Natural killer cell (primary cell): Measurements from ENCODE around the gene POMT2. TPM values are rescaled to one million over a fixed set of nuclear protein-coding genes. Genes with fewer than 3 reads are reported as not detected.

Experiments used
- ATAC-seq, 3 donors: fragments of 150-1000 bp in 2 of 3; fragments of 200-7000 bp in 1 of 3; cut with Tn5 transposase; 1 replicate in 1 of 3; 2 replicates in 2 of 3; pipeline ENCODE4 v1.10.0; 2021; ENCODE audit warnings: mild to moderate bottlenecking in 2 of 3, moderate library complexity in 2 of 3
- DNase-seq, 2 donors: peaks; one replicate each; pipeline versions ENCODE4 v3.0.0 to v3.0.0-alpha.2; 2013 to 2021; ENCODE audit warnings: mixed read lengths in 1 of 2
- H3K27ac ChIP-seq: one replicate; pipeline ENCODE4 v1.5.1; 2013; ENCODE audit warnings: mild to moderate bottlenecking, low read length
- H3K27me3 ChIP-seq: one replicate; pipeline ENCODE4 v1.6.1; 2013; ENCODE audit warnings: low read length; ENCODE audit not compliant: control insufficient read depth, insufficient read depth
- H3K36me3 ChIP-seq: one replicate; pipeline ENCODE4 v1.6.1; 2013; ENCODE audit warnings: low read length; ENCODE audit not compliant: control insufficient read depth, insufficient read depth
- H3K4me1 ChIP-seq: one replicate; pipeline ENCODE4 v1.6.1; 2013; ENCODE audit warnings: low read length; ENCODE audit not compliant: control insufficient read depth, insufficient read depth
- H3K4me3 ChIP-seq: one replicate; pipeline ENCODE4 v1.5.1; 2013; ENCODE audit warnings: low read length
- H3K9me3 ChIP-seq: one replicate; pipeline ENCODE4 v1.6.1; 2013; ENCODE audit warnings: low read length; ENCODE audit not compliant: control insufficient read depth, insufficient read depth
- H3K27ac Mint-ChIP-seq, 2 donors: one replicate each; pipeline ENCODE4 v1.8.0; 2022; ENCODE audit warnings: mild to moderate bottlenecking in 2 of 2, mixed read lengths in 2 of 2, moderate library complexity in 1 of 2
- H3K27me3 Mint-ChIP-seq, 2 donors: one replicate each; pipeline ENCODE4 v1.8.0; 2022; ENCODE audit warnings: low read depth in 2 of 2, mixed read lengths in 2 of 2
- H3K36me3 Mint-ChIP-seq: one replicate; pipeline ENCODE4 v1.8.0; 2022; ENCODE audit warnings: mixed read lengths
- H3K4me1 Mint-ChIP-seq, 2 donors: one replicate each; pipeline ENCODE4 v1.8.0; 2022; ENCODE audit warnings: mixed read lengths in 2 of 2
- H3K4me3 Mint-ChIP-seq: one replicate; pipeline ENCODE4 v1.8.0; 2022; ENCODE audit warnings: mild to moderate bottlenecking, moderate library complexity, mixed read lengths
- H3K9me3 Mint-ChIP-seq, 2 donors: one replicate each; pipeline ENCODE4 v1.8.0; 2022; ENCODE audit warnings: mixed read lengths in 2 of 2
- WGBS: methylation state at CpG from one replicate; pipeline ENCODE4 v1.1.7; 2013; ENCODE audit warnings: missing lambda C conversion rate; ENCODE audit not compliant: insufficient coverage; 5-methylcytosine and 5-hydroxymethylcytosine counted together
- intact Hi-C: fragments of 100-400 bp; cut with micrococcal nuclease; formaldehyde crosslinking; loops from one replicate; pipeline ENCODE4 v1.14.2; 2022
- total RNA-seq, 4 donors: library from RNA; stranded (reverse); fragments of 120-200 nt in 1 of 4; gene quantifications; one replicate each; pipeline versions ENCODE4 v1.2.3 to v1.2.4, GENCODE V29; 2013 to 2022
- TF ChIP-seq, protein P1 (sequence below): fragments of 200-600 bp; IDR thresholded peaks from one replicate; pipeline ENCODE4 v1.8.0; 2022; ENCODE audit warnings: antibody characterized with exemption

Gene POMT2
- total RNA-seq, 3 donors from 2014 or later (not counting 1 experiment from before 2014, with no cell fraction given), result 6.7 to 10.9 (median 8.6) TPM

DNA sequence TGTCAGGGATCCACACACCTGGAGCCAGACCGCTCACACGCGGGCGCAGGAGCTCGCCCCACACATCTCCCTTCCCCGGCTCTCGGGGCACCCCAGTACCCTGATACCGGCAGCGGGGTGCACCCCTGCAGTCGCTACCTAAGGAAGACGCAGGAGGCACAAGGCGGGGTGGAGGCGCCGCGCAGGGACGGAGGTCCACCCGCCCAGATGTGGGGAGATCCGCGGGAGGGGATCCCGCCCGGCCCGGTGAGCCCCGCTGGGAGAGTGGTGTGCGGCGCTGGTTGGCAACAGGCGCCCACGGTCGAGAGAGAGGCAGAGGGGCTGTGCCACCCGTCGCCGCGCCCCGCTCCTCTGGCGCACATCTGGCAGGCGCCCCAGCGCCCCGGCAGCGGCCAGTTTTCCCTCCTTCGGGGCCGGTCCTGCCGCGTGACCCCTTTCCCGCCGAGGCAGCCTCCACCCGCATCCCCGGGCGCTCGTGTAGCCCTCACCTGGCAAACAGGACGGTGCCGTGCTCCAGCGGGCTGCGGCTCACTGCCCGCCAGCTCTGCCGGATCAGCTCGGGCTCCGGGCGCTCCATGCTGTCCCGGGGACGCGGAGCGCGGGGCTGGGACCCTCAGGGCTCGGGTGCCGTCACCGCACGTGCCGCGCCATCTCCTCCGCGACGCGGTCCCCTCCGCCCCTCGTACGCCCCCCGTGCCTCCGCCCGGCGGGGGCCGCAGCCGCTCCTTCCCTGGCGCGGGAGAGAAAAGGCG, 50.1 kb downstream of the POMT2 start:
- TF ChIP-seq, protein P1, sequence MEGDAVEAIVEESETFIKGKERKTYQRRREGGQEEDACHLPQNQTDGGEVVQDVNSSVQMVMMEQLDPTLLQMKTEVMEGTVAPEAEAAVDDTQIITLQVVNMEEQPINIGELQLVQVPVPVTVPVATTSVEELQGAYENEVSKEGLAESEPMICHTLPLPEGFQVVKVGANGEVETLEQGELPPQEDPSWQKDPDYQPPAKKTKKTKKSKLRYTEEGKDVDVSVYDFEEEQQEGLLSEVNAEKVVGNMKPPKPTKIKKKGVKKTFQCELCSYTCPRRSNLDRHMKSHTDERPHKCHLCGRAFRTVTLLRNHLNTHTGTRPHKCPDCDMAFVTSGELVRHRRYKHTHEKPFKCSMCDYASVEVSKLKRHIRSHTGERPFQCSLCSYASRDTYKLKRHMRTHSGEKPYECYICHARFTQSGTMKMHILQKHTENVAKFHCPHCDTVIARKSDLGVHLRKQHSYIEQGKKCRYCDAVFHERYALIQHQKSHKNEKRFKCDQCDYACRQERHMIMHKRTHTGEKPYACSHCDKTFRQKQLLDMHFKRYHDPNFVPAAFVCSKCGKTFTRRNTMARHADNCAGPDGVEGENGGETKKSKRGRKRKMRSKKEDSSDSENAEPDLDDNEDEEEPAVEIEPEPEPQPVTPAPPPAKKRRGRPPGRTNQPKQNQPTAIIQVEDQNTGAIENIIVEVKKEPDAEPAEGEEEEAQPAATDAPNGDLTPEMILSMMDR, result no peak
- no peak overlapping the region for H3K4me3 Mint-ChIP-seq
- no peak for ATAC-seq
- no peak for DNase-seq
- no peaks in the 10 kb centered on the region for H3K9me3 ChIP-seq
- no peaks in the 10 kb centered on the region for H3K36me3 ChIP-seq
- no peak overlapping the region for H3K27ac Mint-ChIP-seq
- no peaks in the 10 kb centered on the region for H3K36me3 Mint-ChIP-seq
- no peak overlapping the region for H3K4me3 ChIP-seq
- no peak overlapping the region for H3K27ac ChIP-seq
- no peaks in the 10 kb centered on the region for H3K4me1 Mint-ChIP-seq
- H3K9me3 Mint-ChIP-seq, result no peaks in the 10 kb centered on the region
- peaks cover 7% of the 10 kb centered on the region for H3K27me3 ChIP-seq
- H3K27me3 Mint-ChIP-seq, result peaks cover 28 to 48% of the 10 kb centered on the region in 2 donors
- H3K4me1 ChIP-seq, result no peaks in the 10 kb centered on the region
- 2% methylated on average over 84 of the region's 84 CpGs for WGBS
- intact Hi-C loops, result no loop called here

DNA sequence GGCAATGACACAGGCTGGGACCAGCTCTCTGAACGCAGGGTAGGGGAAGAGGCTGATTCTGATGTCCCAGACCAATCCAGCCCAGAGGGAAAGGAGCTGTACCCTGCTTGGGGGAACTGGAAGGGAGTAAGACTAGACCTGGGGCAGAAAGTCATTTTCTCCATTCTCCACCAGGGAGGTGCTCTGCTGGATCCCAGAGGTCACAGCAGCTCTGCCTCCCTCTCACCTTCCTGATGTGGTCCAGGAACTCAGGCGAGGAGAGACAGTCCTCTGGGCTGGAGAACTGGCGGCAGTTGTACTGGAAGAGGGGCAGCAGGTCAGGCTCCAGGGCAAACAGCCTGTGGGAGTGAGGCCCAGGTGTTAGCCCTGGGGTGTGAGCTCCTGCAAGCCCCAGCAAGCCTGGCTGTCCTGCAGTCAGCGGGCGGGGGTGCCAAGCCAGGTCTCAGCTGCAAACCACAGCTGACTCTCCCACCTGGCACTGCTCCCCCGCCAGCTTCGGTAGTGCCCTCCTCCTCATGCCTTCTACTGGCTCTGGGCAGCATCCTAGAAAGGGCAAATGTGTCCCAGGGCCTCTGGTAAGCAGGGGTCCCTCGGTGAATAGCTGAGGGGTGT, 51.6 kb downstream of the POMT2 start:
- 37% methylated on average over 7 of the region's 8 CpGs for WGBS
- Histone ChIP-seq H3K9me3 (no peaks in the 10 kb centered on the region), H3K36me3 (no peaks in the 10 kb centered on the region), H3K4me3 (no peak overlapping the region), H3K4me1 (no peaks in the 10 kb centered on the region), H3K27me3 (peaks cover 7% of the 10 kb centered on the region), H3K27ac (no peak overlapping the region)
- Mint-ChIP-seq H3K9me3 (no peaks in the 10 kb centered on the region), H3K36me3 (no peaks in the 10 kb centered on the region), H3K4me3 (no peak overlapping the region), H3K4me1 (no peaks in the 10 kb centered on the region), H3K27me3 (peaks cover 28 to 48% of the 10 kb centered on the region in 2 donors), H3K27ac (no peak overlapping the region)
- TF ChIP-seq, protein P1, result no peak
- intact Hi-C loops, result no loop called here
- DNase-seq (no peak), ATAC-seq (peak in 1 of 3 donors; percentile 10)

DNA sequence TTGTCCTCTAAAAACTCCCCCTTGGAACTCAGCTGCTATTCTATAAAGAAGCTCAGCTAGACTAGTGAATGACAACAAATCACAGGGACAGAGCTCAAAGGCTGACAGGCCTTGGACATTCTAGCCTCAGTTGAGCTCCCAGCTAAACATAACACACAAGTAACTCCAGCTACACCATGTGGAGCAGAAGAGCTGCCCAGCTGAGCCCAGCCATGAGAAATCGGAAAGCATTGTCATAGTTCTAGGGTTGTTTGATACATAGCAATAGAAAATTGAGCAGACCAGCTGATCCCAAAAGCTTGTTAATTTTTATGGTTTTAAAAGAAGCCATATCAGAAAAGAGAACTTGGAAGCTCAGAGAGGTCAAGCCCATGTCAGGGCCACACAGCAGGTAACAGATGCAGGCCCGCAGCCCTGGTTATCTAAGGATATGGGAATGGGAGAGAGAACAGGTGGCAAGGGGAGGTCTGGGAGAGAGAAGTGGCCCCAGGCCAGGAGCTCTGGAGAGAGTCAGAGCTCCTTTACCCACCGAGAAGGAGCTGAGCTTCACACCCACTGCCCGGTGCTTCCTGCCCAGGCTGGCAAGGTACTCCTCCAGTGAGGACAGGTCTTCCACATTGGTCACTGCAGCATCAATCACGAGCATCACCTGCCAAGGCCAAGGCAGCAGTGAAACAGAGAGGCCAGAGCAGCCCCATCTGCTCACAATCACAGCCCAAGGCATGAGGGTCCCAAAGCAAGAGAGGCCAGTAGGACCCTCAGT, 52.6 kb downstream of the POMT2 start:
- no peak overlapping the region for H3K4me3 Mint-ChIP-seq
- peaks cover 30 to 44% of the 10 kb centered on the region in 2 donors for H3K27me3 Mint-ChIP-seq

More for the DNA sequence above, 52.6 kb downstream of the POMT2 start:
- Histone ChIP-seq H3K9me3 (no peaks in the 10 kb centered on the region), H3K4me1 (no peaks in the 10 kb centered on the region), H3K36me3 (no peaks in the 10 kb centered on the region), H3K27me3 (peaks cover 7% of the 10 kb centered on the region), H3K4me3 (no peak overlapping the region), H3K27ac (no peak overlapping the region)
- H3K36me3 Mint-ChIP-seq, result no peaks in the 10 kb centered on the region
- intact Hi-C loops, result no loop called here
- no peaks in the 10 kb centered on the region for H3K9me3 Mint-ChIP-seq
- no peak for DNase-seq
- no peak for ATAC-seq
- H3K27ac Mint-ChIP-seq, result no peak overlapping the region
- 91% methylated on average over 5 of the region's 5 CpGs for WGBS
- TF ChIP-seq, protein P1, result no peak
- no peaks in the 10 kb centered on the region for H3K4me1 Mint-ChIP-seq
